ENCODE data around the gene SLFN14.

SLFN14 gene

DNA sequence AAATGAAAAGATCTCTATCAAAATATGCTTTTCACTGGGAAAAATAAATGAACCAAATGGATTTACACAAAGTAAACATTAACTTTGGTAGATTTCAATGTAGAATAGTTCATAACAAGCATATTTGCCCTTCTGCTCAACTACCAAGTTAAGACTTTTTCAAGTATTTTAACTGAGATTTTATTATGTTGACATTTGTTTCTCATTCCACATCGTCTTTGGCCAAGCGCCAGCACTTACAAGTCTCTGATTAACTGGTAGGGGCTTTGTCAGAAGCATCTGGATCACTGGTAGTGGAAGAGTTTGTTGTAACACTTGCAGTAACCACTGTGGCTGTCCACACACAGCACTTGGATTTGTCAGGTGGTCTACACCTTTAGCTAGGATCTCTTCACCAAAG is 46.1 kb downstream of the SLFN14 start:
- Histone ChIP-seq H3K4me2 (ENCODE audit: low read length) (no peak overlapping the region), H3K36me3 (replicated peaks; ENCODE audit: low read depth, low read length) (no peaks in the 10 kb centered on the region), H3K4me3 (ENCODE audit: low read length) (no peak overlapping the region), H3K9ac (ENCODE audit: low read length) (no peak overlapping the region), H3K27me3 (ENCODE audit: low read depth, low read length) (no peaks in the 10 kb centered on the region), H2AFZ (ENCODE audit: low read depth, low read length) (no peak overlapping the region), H3K4me1 (ENCODE audit: low read length) (no peaks in the 10 kb centered on the region), H3K79me2 (ENCODE audit: low read length) (no peaks in the 10 kb centered on the region), H4K20me1 (ENCODE audit: insufficient read depth, low read length) (no peaks in the 10 kb centered on the region), H3K27ac (ENCODE audit: low read length) (no peak overlapping the region), H3K9me3 (ENCODE audit: insufficient read depth, low read length) (no peaks in the 10 kb centered on the region)
- TF ChIP-seq EZH2phosphoT487 (IDR thresholded peaks at IDR 0.05; ENCODE audit: low read depth), result no peak
- TF ChIP-seq, protein P1, sequence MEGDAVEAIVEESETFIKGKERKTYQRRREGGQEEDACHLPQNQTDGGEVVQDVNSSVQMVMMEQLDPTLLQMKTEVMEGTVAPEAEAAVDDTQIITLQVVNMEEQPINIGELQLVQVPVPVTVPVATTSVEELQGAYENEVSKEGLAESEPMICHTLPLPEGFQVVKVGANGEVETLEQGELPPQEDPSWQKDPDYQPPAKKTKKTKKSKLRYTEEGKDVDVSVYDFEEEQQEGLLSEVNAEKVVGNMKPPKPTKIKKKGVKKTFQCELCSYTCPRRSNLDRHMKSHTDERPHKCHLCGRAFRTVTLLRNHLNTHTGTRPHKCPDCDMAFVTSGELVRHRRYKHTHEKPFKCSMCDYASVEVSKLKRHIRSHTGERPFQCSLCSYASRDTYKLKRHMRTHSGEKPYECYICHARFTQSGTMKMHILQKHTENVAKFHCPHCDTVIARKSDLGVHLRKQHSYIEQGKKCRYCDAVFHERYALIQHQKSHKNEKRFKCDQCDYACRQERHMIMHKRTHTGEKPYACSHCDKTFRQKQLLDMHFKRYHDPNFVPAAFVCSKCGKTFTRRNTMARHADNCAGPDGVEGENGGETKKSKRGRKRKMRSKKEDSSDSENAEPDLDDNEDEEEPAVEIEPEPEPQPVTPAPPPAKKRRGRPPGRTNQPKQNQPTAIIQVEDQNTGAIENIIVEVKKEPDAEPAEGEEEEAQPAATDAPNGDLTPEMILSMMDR (IDR thresholded peaks at IDR 0.05; ENCODE audit: low read depth, low read length), result no peak
